Panc1 (cell line): ENCODE results near the gene WDR72. TPM values are rescaled to one million over a fixed set of nuclear protein-coding genes. Genes with fewer than 3 reads are reported as not detected.

Source experiments
- ATAC-seq: fragments of 200-7000 bp; cut with Tn5 transposase; 2 replicates; pipeline ENCODE4 v1.9.1; 2020; ENCODE audit warnings: mild to moderate bottlenecking, moderate library complexity
- BruUV-seq: library from RNA; stranded (reverse); fragments of 400-500 nt; replicated peaks from 2 replicates; lab custom pipeline; 2021; lab: Mats Ljungman, UMichigan
- CTCF ChIA-PET: fragments of 300-600 bp; sonication (Branson Sonifier 250); formaldehyde crosslinking; loops from one replicate; lab custom pipeline; 2022; ENCODE audit warnings: antibody characterized with exemption; lab: Charles Lee
- POLR2A ChIA-PET: fragments of 300-600 bp; sonication (Branson Sonifier 250); formaldehyde crosslinking; loops from one replicate; lab custom pipeline; 2022; ENCODE audit warnings: antibody characterized with exemption; lab: Charles Lee
- DNase-seq: peaks from one replicate; pipeline ENCODE4 v3.0.0-alpha.2; 2010; ENCODE audit warnings: low read depth, low spot score
- H3K27ac ChIP-seq: 2 replicates; pipeline ENCODE4 v1.5.1; 2011; ENCODE audit warnings: mild to moderate bottlenecking, low read length, inconsistent platforms
- H3K27me3 ChIP-seq: fragments of 200-500 bp; sonication (Bioruptor generic); 2 replicates; pipeline ENCODE4 v1.6.0; 2014; ENCODE audit warnings: low read length, inconsistent platforms; ENCODE audit not compliant: control insufficient read depth, insufficient read depth
- H3K36me3 ChIP-seq: fragments of 200-500 bp; sonication (Bioruptor generic); 2 replicates; pipeline ENCODE4 v1.5.1; 2014; ENCODE audit warnings: inconsistent platforms, mild to moderate bottlenecking, low read length, moderate library complexity; ENCODE audit not compliant: control insufficient read depth, insufficient read depth
- H3K4me1 ChIP-seq: 2 replicates; pipeline ENCODE4 v1.5.1; 2011; ENCODE audit warnings: inconsistent platforms, mild to moderate bottlenecking, low read length, moderate library complexity; ENCODE audit not compliant: control insufficient read depth, insufficient read depth
- H3K4me3 ChIP-seq, 2 experiments: 2 replicates each; pipeline ENCODE4 v1.5.1; 2011 to 2012; ENCODE audit warnings: low read depth in 2 of 2, low read length in 2 of 2, mild to moderate bottlenecking in 2 of 2, inconsistent platforms in 1 of 2, moderate library complexity in 1 of 2
- H3K9me3 ChIP-seq: fragments of 200-500 bp; sonication (Bioruptor generic); 2 replicates; pipeline ENCODE4 v1.5.1; 2014; ENCODE audit warnings: low read depth, mild to moderate bottlenecking, inconsistent platforms, low read length, moderate library complexity; ENCODE audit not compliant: control insufficient read depth, insufficient read depth
- POLR2AphosphoS5 ChIP-seq: IDR thresholded peaks from 2 replicates; pipeline ENCODE4 v1.6.1; 2012; ENCODE audit warnings: mild to moderate bottlenecking, low read depth, low read length, moderate library complexity
- SIN3A ChIP-seq: IDR thresholded peaks from 2 replicates; pipeline ENCODE4 v1.6.1; 2012; ENCODE audit warnings: low read depth, mild to moderate bottlenecking, low read length, moderate library complexity, borderline replicate concordance; ENCODE audit not compliant: insufficient read depth
- TCF7L2 ChIP-seq: IDR thresholded peaks from 2 replicates; pipeline ENCODE4 v1.6.1; 2011; ENCODE audit warnings: mild to moderate bottlenecking, low read depth, low read length, inconsistent platforms
- in situ Hi-C: cut with HindIII; loops from 2 replicates; pipeline ENCODE4 v1.10.0; 2016; ENCODE audit warnings: low sequenced_read_pairs, low pct_unique_long_range_greater_than_20kb
- intact Hi-C: fragments of 100-400 bp; cut with micrococcal nuclease; formaldehyde crosslinking; loops from one replicate; pipeline ENCODE4 v1.10.0; 2022; ENCODE audit not compliant: unreplicated experiment
- total RNA-seq: library from RNA; stranded (reverse); gene quantifications from one replicate; pipeline ENCODE4 v1.2.1, GENCODE V29; 2021; ENCODE audit not compliant: unreplicated experiment
- TF ChIP-seq, protein P1 (sequence below), 2 experiments: IDR thresholded peaks; 2 replicates each; pipeline ENCODE4 v1.6.1; 2011 to 2012; ENCODE audit warnings: low read depth in 2 of 2, control low read depth in 1 of 2, low read length in 1 of 2, mild to moderate bottlenecking in 1 of 2, moderate library complexity in 1 of 2; ENCODE audit not compliant: insufficient read depth in 1 of 2
- TF ChIP-seq, protein P2 (sequence below): fragments of 450-650 bp; IDR thresholded peaks from 2 replicates; pipeline ENCODE4 v1.5.1; 2017; ENCODE audit warnings: mild to moderate bottlenecking

WDR72 gene
- total RNA-seq, 1 experiment from 2014 or later = 0.03 TPM

DNA sequence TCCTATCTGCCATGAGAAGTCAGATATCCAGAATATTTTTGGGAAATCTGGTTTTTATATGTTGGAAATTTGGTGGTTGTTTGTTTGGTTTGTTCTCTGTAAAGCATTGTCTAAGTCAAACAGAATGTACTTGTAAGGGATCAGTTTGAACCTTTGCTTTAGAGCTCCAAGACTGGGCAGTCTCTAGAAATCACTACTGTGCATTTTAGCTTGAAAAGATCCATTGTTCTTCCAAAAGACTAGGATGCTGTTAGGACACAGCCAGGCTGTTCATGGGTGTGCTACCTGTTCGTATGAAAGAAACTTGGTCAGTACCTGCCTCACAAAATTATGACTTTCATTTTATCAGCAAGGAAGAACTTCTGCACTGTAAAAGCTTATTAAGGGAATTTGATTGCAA, 182.6 kb downstream of the WDR72 start:
- Histone ChIP-seq H3K4me1 (no peaks in the 10 kb centered on the region), H3K36me3 (no peaks in the 10 kb centered on the region), H3K27ac (no peak overlapping the region), H3K27me3 (no peaks in the 10 kb centered on the region), H3K4me3 (no peak overlapping the region), H3K9me3 (no peaks in the 10 kb centered on the region)
- DNase-seq = no peak
- no peak for ATAC-seq
- in situ Hi-C loops = no loop called here
- CTCF ChIA-PET = no interaction called here
- POLR2A ChIA-PET = no interaction called here
- intact Hi-C loops = no loop called here
- TF ChIP-seq POLR2AphosphoS5 (no peak), TCF7L2 (no peak), SIN3A (no peak)
- TF ChIP-seq, protein P1, sequence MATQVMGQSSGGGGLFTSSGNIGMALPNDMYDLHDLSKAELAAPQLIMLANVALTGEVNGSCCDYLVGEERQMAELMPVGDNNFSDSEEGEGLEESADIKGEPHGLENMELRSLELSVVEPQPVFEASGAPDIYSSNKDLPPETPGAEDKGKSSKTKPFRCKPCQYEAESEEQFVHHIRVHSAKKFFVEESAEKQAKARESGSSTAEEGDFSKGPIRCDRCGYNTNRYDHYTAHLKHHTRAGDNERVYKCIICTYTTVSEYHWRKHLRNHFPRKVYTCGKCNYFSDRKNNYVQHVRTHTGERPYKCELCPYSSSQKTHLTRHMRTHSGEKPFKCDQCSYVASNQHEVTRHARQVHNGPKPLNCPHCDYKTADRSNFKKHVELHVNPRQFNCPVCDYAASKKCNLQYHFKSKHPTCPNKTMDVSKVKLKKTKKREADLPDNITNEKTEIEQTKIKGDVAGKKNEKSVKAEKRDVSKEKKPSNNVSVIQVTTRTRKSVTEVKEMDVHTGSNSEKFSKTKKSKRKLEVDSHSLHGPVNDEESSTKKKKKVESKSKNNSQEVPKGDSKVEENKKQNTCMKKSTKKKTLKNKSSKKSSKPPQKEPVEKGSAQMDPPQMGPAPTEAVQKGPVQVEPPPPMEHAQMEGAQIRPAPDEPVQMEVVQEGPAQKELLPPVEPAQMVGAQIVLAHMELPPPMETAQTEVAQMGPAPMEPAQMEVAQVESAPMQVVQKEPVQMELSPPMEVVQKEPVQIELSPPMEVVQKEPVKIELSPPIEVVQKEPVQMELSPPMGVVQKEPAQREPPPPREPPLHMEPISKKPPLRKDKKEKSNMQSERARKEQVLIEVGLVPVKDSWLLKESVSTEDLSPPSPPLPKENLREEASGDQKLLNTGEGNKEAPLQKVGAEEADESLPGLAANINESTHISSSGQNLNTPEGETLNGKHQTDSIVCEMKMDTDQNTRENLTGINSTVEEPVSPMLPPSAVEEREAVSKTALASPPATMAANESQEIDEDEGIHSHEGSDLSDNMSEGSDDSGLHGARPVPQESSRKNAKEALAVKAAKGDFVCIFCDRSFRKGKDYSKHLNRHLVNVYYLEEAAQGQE (IDR thresholded peaks at IDR 0.05; ENCODE audit: insufficient read depth in 1 of 2, low read depth in 2 of 2, low read length in 1 of 2) = no peak
- TF ChIP-seq, protein P2, sequence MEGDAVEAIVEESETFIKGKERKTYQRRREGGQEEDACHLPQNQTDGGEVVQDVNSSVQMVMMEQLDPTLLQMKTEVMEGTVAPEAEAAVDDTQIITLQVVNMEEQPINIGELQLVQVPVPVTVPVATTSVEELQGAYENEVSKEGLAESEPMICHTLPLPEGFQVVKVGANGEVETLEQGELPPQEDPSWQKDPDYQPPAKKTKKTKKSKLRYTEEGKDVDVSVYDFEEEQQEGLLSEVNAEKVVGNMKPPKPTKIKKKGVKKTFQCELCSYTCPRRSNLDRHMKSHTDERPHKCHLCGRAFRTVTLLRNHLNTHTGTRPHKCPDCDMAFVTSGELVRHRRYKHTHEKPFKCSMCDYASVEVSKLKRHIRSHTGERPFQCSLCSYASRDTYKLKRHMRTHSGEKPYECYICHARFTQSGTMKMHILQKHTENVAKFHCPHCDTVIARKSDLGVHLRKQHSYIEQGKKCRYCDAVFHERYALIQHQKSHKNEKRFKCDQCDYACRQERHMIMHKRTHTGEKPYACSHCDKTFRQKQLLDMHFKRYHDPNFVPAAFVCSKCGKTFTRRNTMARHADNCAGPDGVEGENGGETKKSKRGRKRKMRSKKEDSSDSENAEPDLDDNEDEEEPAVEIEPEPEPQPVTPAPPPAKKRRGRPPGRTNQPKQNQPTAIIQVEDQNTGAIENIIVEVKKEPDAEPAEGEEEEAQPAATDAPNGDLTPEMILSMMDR = no peak
- no TSS peak for BruUV-seq

DNA sequence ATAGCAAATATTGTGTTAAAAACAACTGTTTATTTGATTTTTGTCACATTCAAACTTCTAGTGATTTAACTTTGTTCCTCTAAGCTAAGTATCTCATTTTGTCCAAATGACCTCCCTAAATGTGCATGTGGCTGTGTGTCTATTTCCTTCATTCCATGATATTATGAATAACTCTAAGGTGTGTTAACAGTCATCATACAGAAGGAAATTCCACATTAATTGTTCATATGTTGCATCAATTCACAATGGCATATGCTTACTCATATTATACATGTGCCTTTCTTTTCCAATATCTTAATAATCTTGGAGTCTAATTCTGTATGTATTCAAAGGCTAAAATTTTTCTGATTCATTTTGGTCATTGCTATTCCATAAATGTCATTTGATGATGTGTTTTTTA, 186.4 kb downstream of the WDR72 start:
- H3K9me3 ChIP-seq = no peaks in the 10 kb centered on the region
- ChIA-PET CTCF (no interaction called here), POLR2A (no interaction called here)
- ATAC-seq (no peak), DNase-seq (no peak)
- in situ Hi-C loops (no loop called here), intact Hi-C loops (no loop called here)
- no peak overlapping the region for H3K4me3 ChIP-seq
- BruUV-seq = no TSS peak
- H3K27me3 ChIP-seq = no peaks in the 10 kb centered on the region
- no peak overlapping the region for H3K27ac ChIP-seq
- no peaks in the 10 kb centered on the region for H3K4me1 ChIP-seq
- TF ChIP-seq SIN3A = no peak
- no peak for TF ChIP-seq POLR2AphosphoS5
- no peak for TF ChIP-seq TCF7L2
- TF ChIP-seq, protein P1 (IDR thresholded peaks at IDR 0.05; ENCODE audit: insufficient read depth in 1 of 2, low read depth in 2 of 2, low read length in 1 of 2) = no peak
- no peaks in the 10 kb centered on the region for H3K36me3 ChIP-seq
